HL-60 (cell line): Measurements from ENCODE around the gene KRT35.

Experiments used
- POLR2AphosphoS5 ChIP-seq: IDR thresholded peaks from 2 replicates; pipeline ENCODE4 v1.6.1; 2012; ENCODE audit warnings: low read depth
- SPI1 ChIP-seq: IDR thresholded peaks from 2 replicates; pipeline ENCODE4 v1.6.1; 2012; ENCODE audit warnings: low read depth, mild to moderate bottlenecking, borderline replicate concordance
- TF ChIP-seq, protein P1 (sequence below): IDR thresholded peaks from one replicate; pipeline ENCODE4 v1.5.1; 2011; ENCODE audit warnings: low read length, control low read depth, inconsistent platforms; ENCODE audit not compliant: insufficient read depth
- TF ChIP-seq, protein P2 (sequence below): IDR thresholded peaks from 2 replicates; pipeline ENCODE4 v1.6.1; 2012; ENCODE audit warnings: low read depth; ENCODE audit not compliant: insufficient replicate concordance

DNA sequence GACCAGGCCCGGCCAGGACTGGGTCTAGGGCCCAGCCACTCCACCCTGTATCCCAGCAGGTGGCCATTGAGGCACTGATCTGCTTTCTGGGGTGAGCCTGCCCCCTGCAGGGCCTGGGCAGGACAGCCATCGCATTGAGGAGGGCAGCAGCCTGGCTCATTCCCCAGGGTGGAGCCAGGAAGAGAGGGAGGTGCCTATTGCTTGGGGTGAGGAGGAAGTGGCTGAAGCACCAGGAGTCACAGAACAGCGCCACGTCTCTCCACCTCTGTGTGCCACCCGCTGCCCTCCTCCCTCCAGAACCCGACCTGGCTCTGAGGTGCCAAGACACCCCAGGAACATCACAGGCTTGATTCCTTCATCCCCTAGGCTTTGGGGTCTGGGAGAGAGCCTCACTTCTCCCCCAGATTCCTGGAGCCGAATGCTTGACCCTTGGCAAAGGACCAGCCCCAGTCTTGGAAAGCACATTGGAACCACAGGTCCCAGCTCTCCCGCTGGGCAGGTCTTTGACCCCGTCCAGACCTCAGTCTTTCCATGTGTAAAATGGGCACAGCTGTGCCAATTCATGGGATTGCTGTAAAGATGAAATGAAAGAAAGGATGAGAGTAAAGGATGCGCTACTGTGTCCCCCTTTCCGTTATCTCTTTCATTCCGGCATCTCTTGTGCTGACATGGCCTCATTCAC, 16.0 kb upstream of the KRT35 start:
- TF ChIP-seq, protein P1, sequence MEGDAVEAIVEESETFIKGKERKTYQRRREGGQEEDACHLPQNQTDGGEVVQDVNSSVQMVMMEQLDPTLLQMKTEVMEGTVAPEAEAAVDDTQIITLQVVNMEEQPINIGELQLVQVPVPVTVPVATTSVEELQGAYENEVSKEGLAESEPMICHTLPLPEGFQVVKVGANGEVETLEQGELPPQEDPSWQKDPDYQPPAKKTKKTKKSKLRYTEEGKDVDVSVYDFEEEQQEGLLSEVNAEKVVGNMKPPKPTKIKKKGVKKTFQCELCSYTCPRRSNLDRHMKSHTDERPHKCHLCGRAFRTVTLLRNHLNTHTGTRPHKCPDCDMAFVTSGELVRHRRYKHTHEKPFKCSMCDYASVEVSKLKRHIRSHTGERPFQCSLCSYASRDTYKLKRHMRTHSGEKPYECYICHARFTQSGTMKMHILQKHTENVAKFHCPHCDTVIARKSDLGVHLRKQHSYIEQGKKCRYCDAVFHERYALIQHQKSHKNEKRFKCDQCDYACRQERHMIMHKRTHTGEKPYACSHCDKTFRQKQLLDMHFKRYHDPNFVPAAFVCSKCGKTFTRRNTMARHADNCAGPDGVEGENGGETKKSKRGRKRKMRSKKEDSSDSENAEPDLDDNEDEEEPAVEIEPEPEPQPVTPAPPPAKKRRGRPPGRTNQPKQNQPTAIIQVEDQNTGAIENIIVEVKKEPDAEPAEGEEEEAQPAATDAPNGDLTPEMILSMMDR, result peak; percentile 78
- TF ChIP-seq, protein P2, sequence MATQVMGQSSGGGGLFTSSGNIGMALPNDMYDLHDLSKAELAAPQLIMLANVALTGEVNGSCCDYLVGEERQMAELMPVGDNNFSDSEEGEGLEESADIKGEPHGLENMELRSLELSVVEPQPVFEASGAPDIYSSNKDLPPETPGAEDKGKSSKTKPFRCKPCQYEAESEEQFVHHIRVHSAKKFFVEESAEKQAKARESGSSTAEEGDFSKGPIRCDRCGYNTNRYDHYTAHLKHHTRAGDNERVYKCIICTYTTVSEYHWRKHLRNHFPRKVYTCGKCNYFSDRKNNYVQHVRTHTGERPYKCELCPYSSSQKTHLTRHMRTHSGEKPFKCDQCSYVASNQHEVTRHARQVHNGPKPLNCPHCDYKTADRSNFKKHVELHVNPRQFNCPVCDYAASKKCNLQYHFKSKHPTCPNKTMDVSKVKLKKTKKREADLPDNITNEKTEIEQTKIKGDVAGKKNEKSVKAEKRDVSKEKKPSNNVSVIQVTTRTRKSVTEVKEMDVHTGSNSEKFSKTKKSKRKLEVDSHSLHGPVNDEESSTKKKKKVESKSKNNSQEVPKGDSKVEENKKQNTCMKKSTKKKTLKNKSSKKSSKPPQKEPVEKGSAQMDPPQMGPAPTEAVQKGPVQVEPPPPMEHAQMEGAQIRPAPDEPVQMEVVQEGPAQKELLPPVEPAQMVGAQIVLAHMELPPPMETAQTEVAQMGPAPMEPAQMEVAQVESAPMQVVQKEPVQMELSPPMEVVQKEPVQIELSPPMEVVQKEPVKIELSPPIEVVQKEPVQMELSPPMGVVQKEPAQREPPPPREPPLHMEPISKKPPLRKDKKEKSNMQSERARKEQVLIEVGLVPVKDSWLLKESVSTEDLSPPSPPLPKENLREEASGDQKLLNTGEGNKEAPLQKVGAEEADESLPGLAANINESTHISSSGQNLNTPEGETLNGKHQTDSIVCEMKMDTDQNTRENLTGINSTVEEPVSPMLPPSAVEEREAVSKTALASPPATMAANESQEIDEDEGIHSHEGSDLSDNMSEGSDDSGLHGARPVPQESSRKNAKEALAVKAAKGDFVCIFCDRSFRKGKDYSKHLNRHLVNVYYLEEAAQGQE, result peak; percentile 24
- TF ChIP-seq POLR2AphosphoS5, result no peak
- peak; percentile 82 for TF ChIP-seq SPI1
